GM20000 (cell line): ENCODE results near the gene CEACAM19.
"Not testable (repeated sequence)": the region's sequence is repeated elsewhere in the genome, so short reads cannot be mapped to it uniquely, and the experiment has no call there.

Source experiments
- DNase-seq: peaks from one replicate; pipeline ENCODE4 v3.0.0; 2012; ENCODE audit warnings: low spot score
- TF ChIP-seq, protein P1 (sequence below): IDR thresholded peaks from 2 replicates; pipeline ENCODE4 v1.5.1; 2012; ENCODE audit warnings: mild to moderate bottlenecking, control low read depth; ENCODE audit errors: extremely low read depth, missing control alignments

Gene CEACAM19

DNA sequence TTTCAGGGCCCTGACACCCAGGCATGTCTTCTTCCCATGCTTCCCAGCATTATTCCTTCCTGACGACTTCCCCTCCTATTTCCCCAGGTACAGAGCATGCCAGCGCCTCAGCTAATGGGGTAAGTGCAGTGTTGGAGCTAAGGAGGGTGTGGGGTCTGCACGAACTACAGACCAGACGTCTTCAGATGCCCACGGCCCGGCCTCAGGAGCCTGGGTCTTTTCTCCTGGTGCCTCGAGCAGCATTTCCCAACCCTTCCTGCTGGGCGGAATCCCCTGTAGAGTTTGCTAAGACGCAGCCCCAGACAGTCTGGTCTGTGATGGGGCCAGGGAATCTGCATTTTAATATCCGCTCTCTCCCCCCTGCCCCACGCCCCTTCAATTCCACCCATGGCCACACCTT lies 10.1 kb upstream of the CEACAM19 start:
- DNase-seq = no peak
- TF ChIP-seq, protein P1, sequence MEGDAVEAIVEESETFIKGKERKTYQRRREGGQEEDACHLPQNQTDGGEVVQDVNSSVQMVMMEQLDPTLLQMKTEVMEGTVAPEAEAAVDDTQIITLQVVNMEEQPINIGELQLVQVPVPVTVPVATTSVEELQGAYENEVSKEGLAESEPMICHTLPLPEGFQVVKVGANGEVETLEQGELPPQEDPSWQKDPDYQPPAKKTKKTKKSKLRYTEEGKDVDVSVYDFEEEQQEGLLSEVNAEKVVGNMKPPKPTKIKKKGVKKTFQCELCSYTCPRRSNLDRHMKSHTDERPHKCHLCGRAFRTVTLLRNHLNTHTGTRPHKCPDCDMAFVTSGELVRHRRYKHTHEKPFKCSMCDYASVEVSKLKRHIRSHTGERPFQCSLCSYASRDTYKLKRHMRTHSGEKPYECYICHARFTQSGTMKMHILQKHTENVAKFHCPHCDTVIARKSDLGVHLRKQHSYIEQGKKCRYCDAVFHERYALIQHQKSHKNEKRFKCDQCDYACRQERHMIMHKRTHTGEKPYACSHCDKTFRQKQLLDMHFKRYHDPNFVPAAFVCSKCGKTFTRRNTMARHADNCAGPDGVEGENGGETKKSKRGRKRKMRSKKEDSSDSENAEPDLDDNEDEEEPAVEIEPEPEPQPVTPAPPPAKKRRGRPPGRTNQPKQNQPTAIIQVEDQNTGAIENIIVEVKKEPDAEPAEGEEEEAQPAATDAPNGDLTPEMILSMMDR = no peak

DNA sequence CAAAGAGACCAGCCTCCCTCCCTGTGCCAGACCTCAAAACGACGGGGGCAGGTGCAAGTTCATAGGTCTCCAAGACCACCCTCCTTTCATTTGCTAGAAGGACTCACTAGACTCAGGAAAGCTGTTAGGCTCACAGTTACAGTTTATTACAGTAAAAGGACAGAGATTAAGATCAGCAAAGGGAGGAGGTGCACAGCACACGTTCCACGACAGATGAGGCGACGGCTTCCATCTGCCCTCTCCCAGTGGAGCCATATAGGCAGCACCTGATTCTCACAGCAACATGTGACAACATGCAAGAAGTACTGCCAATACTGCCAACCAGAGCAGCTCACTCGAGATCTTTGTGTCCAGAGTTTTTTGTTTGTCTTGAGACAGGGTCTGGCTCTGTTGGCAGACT lies 9.4 kb upstream of the CEACAM19 start:
- DNase-seq = no peak
- TF ChIP-seq, protein P1 = no peak

DNA sequence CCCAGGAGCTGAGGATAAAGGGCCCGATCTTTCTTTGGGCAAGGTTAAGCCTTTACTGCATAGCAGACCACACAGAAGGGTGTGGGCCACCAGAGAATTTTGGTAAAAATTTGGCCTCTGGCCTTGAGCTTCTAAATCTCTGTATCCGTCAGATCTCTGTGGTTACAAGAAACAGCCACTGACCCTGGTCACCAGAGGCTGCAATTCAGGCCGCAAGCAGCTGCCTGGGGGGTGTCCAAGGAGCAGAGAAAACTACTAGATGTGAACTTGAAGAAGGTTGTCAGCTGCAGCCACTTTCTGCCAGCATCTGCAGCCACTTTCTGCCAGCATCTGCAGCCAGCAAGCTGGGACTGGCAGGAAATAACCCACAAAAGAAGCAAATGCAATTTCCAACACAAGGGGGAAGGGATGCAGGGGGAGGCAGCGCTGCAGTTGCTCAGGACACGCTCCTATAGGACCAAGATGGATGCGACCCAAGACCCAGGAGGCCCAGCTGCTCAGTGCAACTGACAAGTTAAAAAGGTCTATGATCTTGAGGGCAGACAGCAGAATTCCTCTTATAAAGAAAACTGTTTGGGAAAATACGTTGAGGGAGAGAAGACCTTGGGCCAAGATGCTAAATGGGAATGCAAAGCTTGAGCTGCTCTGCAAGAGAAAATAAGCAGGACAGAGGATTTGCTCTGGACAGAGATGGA lies 8.4 kb upstream of the CEACAM19 start:
- TF ChIP-seq, protein P1 = no peak
- no peak for DNase-seq

DNA sequence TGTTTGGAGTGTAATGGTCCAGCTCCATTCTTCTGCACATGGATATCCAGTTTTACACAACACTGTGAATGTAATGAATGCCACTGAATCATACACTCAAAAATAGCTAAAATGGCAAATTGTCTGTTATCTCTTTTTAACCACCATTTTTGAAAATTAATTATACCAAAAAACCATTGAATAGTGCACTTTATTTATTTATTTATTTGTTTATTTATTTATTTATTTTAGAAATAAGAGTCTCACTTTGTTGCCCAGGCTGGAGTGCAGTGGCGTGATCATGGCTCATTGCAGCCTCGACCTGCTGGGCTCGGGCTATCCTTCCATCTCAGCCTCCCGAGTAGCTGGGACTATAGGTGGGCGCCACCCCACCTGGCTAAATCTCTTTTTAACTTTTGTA lies 7.3 kb upstream of the CEACAM19 start:
- DNase-seq = no peak

DNA sequence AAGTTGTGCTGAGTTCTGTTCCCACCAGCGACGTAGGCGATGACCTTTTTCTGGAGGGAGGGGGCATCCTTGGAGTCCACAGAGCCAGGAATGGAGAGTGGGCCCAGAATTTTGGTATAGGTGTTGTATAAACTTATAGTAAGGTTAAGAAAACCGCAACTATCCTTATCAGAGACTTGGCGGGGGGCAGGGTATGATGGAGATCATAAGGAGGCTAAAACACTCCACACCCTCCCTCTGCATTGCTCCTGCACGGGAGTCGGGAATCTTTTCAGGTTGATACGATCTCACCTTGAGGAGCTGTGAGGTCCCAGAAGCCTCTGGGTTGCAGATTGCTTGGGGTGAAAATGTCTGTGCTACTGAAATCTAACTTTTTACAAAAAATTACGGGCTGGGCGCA lies 6.3 kb upstream of the CEACAM19 start:
- no peak for DNase-seq
- TF ChIP-seq, protein P1 = no peak

More for the DNA sequence above, 7.3 kb upstream of the CEACAM19 start:
- TF ChIP-seq, protein P1 = no peak

DNA sequence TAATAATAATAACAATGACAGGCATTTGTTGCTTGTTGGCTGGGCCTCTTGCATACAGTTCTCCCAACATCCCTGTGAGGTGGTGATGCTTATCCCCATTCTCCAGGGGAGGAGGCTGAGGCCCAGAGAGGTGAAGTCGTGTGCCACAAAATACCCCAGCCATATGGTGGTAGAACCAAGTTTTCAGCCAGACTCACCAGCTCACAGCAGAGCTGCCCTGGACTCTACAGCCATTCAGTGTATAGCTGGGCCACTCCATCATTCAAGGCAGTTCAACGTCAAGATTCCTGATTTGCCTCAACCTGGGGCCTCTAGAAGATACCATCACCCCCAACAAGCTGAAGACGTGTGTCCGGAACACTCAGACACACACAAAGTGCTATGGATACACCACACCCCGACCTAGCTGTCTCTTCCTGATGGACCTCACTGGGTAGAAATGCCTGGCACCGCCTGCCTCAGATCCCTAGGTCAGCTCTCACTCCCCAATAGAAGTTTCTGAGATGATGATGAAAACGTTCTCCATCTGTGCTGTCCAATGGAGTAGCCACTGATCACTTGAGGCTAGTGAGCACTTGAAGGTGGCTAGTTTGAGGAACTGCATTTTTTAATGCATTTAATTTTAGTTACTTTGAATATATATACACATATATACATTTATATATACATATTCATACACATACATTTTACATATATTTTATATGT lies 4.3 kb upstream of the CEACAM19 start:
- TF ChIP-seq, protein P1 = no peak

DNA sequence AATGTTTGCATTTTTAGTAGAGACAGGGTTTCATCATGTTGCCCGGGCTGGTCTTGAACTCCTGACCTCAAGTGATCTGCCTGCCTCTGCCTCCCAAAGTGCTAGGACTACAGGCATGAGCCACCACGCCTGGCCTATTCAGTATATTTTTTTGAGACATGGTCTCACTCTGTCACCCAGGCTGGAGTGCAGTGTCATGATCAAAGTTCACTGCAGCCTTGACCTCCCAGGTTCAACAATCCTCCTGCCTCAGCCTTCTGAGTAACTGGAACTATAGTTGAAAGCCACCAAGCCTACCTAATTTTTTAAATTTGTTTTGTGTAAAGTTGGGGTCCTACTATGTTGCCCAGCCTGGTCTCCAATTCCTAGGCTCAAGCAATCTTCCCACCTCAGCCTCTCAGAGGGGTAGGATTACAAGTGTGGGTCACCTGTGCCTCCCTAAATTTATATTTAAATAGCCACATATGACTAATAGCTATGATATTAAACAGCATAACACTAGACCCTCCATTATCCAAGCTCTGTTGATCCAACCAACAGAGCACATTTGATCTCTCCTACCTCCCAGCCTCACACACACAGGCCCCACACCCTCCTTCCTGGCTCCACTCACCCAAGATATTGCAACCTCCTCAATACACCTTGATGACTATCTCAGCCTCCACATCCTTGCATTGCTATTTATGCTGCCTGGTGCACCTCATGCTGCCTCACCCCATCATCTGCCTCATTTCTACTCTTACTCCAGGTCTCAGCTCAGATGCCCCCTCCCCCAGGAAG lies 2.1 kb upstream of the CEACAM19 start:
- TF ChIP-seq, protein P1 = no peak

More for the DNA sequence above, 4.3 kb upstream of the CEACAM19 start:
- DNase-seq = no peak

DNA sequence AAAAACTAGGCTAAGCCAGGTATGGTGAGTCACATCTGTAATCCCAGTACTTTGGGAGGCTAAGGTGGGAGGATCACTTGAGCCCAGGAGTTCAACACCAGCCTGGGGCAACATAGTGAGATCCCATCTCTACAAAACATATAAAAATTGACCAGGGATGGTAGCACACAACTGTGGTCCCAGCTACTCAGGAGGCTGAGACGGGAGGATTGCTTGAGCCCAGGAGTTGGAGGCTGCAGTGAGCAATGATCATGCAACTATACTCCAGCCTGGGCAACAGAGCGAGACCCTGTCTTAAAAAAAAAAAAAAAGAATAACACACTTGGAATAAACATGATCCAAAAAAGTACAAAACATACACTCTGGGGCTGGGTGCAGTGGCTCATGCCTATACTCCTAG lies 1.3 kb upstream of the CEACAM19 start:
- DNase-seq = not testable (repeated sequence)

More for the DNA sequence above, 2.1 kb upstream of the CEACAM19 start:
- DNase-seq = no peak
